ENCODE measurements around the gene ZNF439.
"Not testable (repeated sequence)": the region's sequence is repeated elsewhere in the genome, so short reads cannot be mapped to it uniquely, and the experiment has no call there.

ZNF439 gene

DNA sequence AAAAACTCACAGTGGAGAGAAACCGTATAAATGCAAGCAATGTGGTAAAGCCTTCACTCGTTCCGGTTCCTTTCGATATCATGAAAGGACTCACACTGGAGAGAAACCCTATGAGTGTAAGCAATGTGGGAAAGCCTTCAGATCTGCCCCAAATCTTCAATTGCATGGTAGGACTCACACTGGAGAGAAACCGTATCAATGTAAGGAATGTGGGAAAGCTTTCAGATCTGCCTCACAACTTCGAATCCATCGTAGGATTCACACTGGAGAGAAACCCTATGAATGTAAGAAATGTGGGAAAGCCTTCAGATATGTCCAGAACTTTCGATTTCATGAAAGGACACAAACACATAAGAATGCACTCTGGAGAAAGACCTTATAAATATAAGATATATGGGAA lies 19.7 kb downstream of the ZNF439 start:
- no peak for DNase-seq (ENCODE audit: low read depth)

DNA sequence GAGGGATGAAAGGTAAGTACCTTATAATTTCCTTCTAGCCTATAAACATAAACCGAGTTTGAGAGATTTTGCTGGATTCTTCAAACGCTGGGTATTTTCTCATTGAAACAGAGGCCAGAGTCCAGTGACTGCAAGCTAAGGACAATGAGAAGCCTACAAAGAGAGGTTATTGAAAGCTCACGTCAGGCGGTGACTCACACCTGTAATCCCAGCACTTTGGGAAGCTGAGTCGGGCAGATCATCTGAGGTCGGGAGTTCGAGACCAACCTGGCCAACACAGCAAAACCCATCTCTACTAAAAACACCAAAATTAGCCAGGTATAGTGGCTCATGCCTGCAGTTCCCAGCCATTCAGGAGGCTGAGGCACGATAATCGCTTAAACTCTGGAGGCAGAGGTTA lies 24.1 kb downstream of the ZNF439 start:
- no peak for DNase-seq (ENCODE audit: low read depth)

DNA sequence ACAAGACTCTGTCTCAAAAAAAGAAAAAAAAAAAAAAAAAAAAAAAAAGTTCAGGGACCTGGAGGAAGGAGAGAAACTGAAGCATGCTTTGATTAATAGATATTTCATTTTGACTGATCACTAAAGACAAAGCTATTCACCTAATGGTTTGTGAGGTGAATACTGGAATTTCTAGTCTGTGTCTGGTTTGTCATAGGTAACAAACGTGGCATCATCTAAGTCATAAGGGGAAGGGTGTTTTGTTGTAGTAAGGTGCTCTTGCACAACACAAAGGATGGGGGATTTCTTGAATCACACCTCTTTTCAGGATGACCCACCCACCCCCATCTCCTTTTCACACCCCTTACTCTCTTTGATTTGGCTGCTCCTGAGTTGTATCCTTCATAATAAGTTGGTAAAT lies 25.2 kb downstream of the ZNF439 start:
- no peak for DNase-seq (ENCODE audit: low read depth)

DNA sequence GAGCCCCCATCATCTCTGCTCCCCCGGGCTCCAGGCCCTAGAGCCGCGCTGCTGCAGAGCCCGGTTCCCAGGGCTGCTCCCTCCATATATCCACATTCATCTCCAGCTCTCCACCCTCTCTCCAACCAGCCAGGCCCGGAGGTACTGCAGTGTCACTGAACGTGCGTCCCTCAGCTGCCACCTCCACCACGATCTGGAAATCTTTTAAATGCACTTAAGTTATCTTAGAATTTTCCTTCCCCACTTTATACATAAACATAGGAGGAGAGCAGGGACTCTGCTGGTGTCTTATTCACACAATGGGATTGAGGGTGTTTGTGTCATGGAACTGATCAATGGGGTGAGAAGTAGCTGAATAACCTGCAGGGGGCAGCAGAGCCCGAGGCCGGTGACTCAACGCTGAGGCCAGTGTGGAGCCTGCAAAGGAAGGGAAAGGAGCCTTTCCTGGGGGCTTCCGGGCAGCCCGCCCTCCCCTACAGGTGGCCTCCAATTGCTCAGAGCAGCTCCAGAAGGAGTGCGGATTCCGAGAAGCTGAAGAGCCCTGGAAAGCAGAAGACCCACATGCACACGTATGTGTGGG lies 31.3 kb downstream of the ZNF439 start:
- DNase-seq (ENCODE audit: low read depth) = not testable (repeated sequence)

- no peak for DNase-seq (ENCODE audit: low read depth)
These were observed 32.1 kb downstream of the ZNF439 start for GRCh38 chr19:11880598-11880997.

DNA sequence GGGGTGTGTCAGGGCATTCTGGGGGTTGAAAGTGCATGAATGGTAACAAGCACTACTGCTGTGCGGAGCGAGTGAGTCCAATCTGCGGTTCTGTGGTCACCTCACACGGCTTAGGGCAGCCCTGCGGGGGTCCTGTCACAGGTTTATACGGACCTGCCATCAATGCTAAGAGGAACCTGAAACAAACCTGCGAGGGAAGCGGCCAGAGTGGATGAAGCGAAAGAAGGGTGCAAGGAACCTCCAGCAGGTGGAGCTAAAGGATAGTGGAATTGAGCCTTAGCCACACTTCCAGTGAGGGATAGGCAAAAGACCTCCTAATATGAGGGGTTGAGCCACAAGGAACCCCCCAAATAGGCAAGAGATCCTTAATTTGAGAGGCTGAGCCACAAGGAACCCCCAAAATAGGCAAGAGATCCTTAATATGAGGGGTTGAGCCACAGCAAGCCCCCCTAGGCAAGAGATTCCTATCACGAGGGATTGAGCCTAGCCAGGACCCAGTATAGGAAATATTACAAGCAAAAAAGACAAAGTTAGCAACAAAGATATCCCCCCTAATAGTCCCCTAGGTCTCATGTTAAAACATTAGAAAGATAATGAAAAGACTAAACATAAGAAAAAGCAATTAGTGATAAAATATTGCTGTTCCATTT lies 32.8 kb downstream of the ZNF439 start:
- DNase-seq (ENCODE audit: low read depth) = peak; percentile 2

DNA sequence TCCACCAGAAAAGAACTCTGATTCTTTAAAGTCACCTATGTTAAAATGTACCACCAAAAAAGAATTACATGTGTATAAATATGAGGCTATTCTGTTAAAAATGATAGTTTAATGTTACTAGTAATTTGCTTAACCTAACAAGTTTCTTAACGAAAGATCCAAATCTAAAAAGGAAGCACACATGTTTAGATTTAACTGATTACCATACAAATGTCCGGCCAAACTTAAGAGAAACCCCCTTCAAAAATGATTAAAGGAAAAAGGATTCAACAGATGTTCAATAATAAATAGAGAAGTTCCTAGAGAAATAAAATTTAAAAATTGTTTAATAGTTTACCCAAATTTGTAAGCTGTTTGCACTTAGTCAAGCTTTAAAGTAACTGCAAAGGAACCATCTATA lies 34.1 kb downstream of the ZNF439 start:
- no peak for DNase-seq (ENCODE audit: low read depth)

DNA sequence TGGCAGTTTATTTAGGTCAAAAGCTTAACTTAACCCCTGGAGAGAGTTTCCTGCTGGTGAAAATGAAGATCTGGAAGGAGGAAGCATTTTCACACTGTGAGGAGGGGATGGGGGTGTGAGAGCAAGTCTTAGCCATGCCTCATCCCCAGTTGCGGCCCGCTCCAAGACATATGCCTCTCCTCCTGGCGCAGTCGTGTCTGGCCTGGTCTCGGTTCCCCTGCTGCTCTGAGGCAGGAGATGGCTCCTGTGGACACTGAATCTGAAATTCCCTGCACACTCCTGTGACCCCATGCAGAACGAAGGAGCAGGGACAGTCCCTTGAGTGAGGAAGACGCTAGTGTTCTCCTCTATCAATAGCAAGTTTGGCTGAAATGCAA lies 38.7 kb downstream of the ZNF439 start:
- DNase-seq (ENCODE audit: low read depth) = no peak

DNA sequence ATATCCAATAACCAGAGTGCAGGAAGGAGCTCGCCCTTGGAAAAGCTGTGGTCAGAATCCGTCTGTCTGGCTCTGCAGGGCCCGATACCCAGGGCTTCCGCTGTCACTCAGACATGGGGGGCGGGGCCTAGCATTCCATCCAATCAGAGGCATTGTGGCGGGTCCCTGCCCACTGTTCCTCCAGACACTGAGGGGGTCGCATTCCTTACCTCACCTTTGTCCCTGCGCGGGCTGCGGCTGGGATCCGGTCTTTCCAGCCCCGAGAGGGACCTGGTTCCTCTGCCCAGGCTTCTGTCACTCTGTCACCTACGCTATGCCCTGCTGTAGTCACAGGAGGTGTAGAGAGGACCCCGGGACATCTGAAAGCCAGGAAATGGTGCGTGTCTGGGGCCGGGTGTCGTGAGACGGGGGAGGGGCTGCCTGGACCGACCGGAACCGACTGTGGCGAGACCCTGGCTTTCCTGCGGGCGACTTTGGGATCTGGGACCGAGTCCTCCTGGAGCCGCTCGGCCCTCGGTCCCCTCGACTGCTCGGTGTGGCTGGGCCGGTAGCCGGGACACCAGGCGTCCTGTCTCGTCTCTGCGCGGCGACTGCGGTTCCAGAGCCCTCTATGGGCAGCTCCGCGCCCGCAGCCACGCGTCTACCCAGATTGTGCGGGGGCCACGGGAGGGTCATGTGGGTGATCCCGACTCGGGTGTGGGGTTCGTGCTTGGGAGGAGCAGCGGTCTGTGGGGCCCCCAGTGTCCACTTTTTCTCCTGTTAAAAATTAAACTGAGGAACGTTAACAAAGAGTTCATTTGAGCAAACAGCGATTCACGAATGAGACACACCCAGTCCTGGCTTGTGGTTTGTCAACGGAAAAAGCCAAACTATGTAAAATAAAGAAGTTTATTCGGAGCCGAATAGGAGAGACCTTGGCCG lies 39.3 kb downstream of the ZNF439 start, which contains the start of gene ZNF69:
TSS of gene ZNF69 (plus strand) at position 172 of the 921 bp plus-strand sequence. CDS start at position 314, 142 bp downstream.
- DNase-seq (ENCODE audit: low read depth) = peak; percentile 1

DNA sequence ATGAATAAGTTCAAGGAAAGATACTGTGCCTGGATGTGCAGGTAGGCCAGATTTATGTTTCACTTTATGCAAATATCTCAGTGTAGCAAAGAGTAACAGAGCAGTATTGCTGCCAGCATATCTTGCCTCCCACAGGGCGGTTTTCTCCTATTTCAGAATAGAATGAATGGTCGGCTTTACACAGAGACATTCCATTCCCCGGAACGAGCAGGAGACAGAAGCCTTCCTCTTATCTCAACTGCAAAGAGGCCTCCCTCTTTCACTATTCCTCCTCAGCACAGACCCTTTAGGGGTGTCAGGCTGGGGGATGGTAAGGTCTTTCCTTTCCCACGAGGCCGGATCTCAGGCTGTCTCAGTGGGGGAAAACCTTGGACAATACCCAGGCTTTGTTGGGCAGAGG lies 41.4 kb downstream of the ZNF439 start:
- not testable (repeated sequence) for DNase-seq (ENCODE audit: low read depth)

GRCh38 chr19:11890634-11891033 lies 42.1 kb downstream of the ZNF439 start:
- no peak for DNase-seq (ENCODE audit: low read depth)

GRCh38 chr19:11894851-11895250 lies 46.3 kb downstream of the ZNF439 start:
- DNase-seq (ENCODE audit: low read depth) = no peak

GRCh38 chr19:11902228-11902627 lies 53.7 kb downstream of the ZNF439 start:
- no peak for DNase-seq (ENCODE audit: low read depth)

DNA sequence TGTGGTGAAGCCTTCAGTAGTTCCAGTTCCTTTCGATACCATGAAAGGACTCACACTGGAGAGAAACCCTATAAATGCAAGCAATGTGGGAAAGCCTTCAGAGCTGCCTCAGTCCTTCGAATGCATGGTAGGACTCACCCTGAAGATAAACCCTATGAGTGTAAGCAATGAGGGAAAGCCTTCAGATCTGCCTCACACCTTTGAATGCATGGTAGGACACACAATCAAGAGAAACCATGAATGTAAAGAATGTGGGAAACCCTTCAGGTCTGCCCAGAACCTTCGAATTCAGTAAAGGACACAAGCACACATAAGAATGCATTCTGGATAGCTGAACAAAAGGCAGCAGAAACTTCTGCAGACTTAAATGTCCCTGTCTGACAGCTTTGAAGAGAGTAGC lies 57.4 kb downstream of the ZNF439 start:
- DNase-seq (ENCODE audit: low read depth) = no peak

GRCh38 chr19:11911937-11912336 lies 63.4 kb downstream of the ZNF439 start:
- DNase-seq (ENCODE audit: low read depth) = not testable (repeated sequence)

DNA sequence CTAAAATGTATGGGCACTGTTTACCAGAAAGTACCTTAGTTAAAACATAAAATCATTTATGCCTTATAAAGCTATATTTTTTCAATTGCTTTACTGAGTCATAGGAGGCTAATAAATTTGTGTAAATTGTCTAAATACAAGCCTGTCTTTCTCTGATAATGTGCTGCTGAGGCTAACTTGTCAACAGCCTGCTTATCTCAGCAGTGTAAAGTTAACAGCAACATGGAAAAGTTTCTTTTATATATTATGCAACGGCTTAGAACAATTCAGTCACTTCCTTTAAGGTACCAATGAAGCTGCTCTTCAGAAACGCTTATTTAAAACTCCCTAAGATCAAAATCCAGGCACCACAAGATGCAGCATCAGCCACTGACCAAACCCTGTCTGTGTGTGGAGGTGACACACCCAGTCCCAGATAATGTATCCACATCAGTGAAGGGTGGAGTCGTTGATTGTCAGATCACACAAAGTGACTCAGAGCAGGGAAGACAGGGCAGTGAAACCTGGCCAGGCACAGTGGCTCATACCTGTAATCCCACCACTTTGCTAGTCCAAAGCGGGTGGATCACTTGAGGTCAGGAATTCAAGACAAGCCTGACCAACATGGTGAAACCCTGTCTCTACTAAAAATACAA lies 66.0 kb downstream of the ZNF439 start:
- DNase-seq (ENCODE audit: low read depth) = not testable (repeated sequence)

All from T-helper 22 cell (primary cell).